ENCODE results near the gene MN1. TPM values are rescaled to one million over a fixed set of nuclear protein-coding genes. Genes with fewer than 3 reads are reported as not detected.

The MN1 gene
- total RNA-seq, 1 donor, result 0.86 TPM

DNA sequence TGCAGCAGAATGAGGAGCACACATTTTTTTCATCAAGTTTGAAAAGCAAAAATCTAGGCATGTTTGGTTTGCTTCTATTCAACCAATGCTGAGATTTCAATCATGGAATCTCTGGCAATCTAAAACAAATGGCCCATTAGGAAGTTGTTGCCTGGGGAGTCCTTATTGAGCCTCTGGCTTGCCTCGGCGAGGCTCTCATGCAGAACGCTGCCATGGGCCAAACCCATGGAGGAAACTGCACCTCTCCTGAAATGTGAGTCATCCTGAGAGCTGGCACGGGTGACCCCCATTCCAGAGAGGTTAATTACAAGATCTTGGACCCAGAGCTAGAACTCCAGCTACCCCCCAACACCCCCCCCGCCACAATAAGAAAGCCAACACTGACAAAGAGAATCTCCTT, 80.7 kb downstream of the MN1 start:
- TF ChIP-seq, protein P1, sequence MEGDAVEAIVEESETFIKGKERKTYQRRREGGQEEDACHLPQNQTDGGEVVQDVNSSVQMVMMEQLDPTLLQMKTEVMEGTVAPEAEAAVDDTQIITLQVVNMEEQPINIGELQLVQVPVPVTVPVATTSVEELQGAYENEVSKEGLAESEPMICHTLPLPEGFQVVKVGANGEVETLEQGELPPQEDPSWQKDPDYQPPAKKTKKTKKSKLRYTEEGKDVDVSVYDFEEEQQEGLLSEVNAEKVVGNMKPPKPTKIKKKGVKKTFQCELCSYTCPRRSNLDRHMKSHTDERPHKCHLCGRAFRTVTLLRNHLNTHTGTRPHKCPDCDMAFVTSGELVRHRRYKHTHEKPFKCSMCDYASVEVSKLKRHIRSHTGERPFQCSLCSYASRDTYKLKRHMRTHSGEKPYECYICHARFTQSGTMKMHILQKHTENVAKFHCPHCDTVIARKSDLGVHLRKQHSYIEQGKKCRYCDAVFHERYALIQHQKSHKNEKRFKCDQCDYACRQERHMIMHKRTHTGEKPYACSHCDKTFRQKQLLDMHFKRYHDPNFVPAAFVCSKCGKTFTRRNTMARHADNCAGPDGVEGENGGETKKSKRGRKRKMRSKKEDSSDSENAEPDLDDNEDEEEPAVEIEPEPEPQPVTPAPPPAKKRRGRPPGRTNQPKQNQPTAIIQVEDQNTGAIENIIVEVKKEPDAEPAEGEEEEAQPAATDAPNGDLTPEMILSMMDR (IDR thresholded peaks at IDR 0.05; ENCODE audit: insufficient read depth, low read depth, low read length), result no peak
- no peak for DNase-seq (ENCODE audit: low read depth)

DNA sequence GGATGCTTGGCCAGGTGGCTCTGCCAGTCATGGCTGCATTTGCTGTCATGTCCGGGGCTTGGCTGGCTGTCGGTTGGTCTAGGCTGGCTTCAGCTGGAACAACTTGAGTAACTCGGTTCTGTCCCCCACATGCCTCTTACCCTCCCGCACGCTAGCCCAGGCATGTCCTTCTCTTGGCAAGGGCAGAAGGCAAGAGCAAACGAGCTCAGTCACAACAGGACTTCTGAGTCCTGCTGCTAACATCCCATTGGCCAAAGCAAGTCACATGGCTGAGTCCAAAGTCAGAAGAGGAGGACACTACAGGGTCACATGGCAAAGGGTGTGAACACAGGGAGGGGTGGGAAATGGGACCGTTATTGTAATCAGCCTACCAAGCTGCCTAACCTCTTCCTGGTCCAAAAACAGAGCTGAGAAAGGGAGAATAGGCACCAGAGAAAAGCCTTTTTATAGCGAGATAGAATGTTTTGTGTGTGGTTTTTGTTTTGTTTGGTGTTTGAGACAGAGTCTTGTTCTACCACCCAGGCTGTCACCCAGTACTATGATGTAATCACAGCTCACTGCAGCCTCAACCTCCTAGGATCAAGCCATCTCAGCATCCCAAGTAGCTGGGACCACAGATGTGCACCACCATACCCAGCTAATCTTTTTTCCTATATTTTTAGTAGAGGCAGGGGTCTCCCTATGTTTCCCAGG, 81.9 kb downstream of the MN1 start:
- H3K4me3 ChIP-seq (ENCODE audit: low read depth, low read length), result no peak overlapping the region
- DNase-seq (ENCODE audit: low read depth), result no peak
- TF ChIP-seq, protein P1 (IDR thresholded peaks at IDR 0.05; ENCODE audit: insufficient read depth, low read depth, low read length), result no peak

More for the DNA sequence above, 80.7 kb downstream of the MN1 start:
- H3K4me3 ChIP-seq (ENCODE audit: low read depth, low read length), result no peak overlapping the region

DNA sequence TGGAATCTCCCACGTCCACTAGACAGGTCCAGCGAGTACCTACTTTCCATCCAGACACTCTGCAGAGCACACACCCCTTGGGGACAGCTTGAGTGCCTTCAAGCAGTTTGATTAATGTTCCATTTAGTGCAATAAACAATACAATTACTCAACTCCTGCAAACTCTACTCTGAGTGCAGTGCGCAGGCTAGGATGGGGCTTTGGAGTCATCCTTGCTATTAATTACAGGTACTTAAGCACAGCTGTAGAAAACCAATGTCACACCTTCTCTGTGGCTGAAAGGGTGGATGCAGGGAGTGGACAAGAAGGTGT, 82.6 kb downstream of the MN1 start:
- no peak overlapping the region for H3K4me3 ChIP-seq (ENCODE audit: low read depth, low read length)
- TF ChIP-seq, protein P1 (IDR thresholded peaks at IDR 0.05; ENCODE audit: insufficient read depth, low read depth, low read length), result no peak
- no peak for DNase-seq (ENCODE audit: low read depth)

DNA sequence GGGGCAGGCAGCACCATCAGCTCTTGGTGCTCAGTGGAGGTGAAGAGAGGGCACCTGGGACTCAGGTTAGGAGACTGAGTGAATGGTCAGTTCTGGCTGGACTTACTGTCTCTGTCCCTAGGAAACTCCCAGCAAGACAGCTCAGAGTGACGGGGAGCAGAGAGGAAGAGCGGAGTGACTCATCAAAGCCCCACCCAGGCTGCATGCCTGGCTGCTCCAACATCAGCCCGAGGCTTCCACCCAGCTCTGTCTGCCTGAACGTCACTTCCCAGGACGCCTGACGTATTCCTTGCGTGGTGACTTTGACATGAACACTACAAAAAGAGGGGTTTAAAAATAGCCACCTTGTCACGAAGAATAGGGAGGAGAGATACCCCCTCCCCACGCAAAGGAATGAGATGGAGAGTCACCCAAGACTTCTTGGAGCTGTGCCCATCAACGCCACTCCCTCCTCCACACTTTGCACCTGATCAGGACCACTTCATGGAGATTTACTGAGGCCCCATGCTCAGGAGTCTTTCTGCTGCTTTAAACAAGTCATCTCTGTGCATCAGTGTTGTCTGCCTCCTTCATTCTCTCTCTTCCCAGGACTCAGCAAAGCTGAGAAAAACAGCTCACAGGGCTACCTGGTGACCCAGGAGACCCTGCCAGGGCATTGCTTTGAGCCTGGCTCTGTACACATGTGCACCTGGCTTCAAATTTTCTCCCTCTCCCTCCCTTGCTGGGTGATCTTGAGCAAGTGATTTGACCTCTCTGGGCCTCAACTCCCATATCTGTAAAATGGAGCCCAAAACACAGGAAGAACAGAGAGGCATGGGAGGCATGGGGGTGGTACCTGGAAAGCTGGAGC, 83.1 kb downstream of the MN1 start:
- H3K4me3 ChIP-seq (ENCODE audit: low read depth, low read length), result no peak overlapping the region
- peak; percentile 94 for DNase-seq (ENCODE audit: low read depth)
- TF ChIP-seq, protein P1 (IDR thresholded peaks at IDR 0.05; ENCODE audit: insufficient read depth, low read depth, low read length), result no peak

DNA sequence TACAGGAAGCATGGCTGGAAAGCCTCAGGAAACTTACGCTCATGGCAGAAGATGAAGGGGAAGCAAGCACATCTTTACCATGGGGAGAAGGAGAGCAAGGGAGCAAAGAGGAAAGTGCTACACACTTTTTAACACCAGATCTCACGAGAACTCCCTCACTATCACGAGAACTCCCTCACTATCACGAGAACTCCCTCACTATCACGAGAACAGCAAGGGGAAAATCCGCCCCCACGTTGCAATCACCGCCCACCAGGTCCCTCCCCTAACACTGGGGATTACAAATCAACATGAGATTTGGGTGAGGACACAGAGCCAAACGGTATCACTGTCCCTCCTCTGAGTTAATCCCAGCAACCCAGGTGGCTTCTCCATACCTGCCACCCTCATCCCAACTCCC, 84.5 kb downstream of the MN1 start:
- TF ChIP-seq, protein P1 (IDR thresholded peaks at IDR 0.05; ENCODE audit: insufficient read depth, low read depth, low read length), result no peak
- H3K4me3 ChIP-seq (ENCODE audit: low read depth, low read length), result no peak overlapping the region
- DNase-seq (ENCODE audit: low read depth), result no peak

DNA sequence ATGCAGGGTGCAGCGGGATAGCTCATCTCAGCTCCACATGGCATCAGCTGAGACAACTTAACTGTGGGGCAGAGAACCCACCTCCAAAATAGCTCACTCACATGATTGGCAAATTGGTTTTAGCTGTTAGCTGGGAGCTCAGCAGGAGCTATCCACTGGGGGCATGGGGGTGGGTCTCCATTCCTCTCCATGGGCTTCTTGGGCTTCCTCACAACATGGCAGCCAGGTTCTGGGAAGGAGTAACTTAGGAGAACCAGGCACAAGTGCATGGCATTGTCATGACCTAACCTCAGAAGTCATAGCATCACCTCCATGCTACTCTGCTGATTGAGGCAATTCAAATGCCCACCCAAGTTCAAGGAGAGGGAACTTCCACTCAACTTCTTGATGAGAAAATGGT, 85.5 kb downstream of the MN1 start:
- no peak overlapping the region for H3K4me3 ChIP-seq (ENCODE audit: low read depth, low read length)
- DNase-seq (ENCODE audit: low read depth), result no peak
- TF ChIP-seq, protein P1 (IDR thresholded peaks at IDR 0.05; ENCODE audit: insufficient read depth, low read depth, low read length), result no peak

Data from fibroblast of villous mesenchyme (primary cell).